HepG2 (cell line): ENCODE results near the gene THADA. TPM values are rescaled to one million over a fixed set of nuclear protein-coding genes. Genes with fewer than 3 reads are reported as not detected.
A peak's percentile ranks its signal among the peaks of the same experiment; 100 is the strongest.

Source experiments
- ATAC-seq: fragments of 200-7000 bp; cut with Tn5 transposase; 3 replicates; pipeline ENCODE4 v1.9.1; 2020; ENCODE audit warnings: mild to moderate bottlenecking, moderate library complexity
- BruUV-seq: library from RNA; stranded (reverse); fragments of 400-500 nt; replicated peaks from 2 replicates; lab custom pipeline; 2021; lab: Mats Ljungman, UMichigan
- CTCF ChIA-PET: fragments of 300-600 bp; formaldehyde crosslinking; extraction: SDS; loops from one replicate; lab custom pipeline; 2021; ENCODE audit warnings: low total read pairs, inconsistent platforms, low intra/inter-chr PET ratio; lab: Yijun Ruan, JAX
- POLR2A ChIA-PET: fragments of 350-600 bp; sonication (Branson Sonifier 250); formaldehyde crosslinking; loops from one replicate; lab custom pipeline; 2020; ENCODE audit warnings: antibody characterized with exemption, inconsistent platforms; lab: Yijun Ruan, JAX
- DNase-seq: peaks from one replicate; pipeline ENCODE4 v3.0.0-alpha.2; 2015; ENCODE audit warnings: low spot score
- FAIRE-seq: peaks from 3 replicates; lab custom pipeline; 2011; peaks lifted over from hg19 to GRCh38; lab: Jason Lieb, UNC
- H2AFZ ChIP-seq: one replicate; pipeline ENCODE4 v1.6.1; 2011; ENCODE audit warnings: low read length, inconsistent platforms
- H3K27ac ChIP-seq: fragments of 300-600 bp; 3 replicates; pipeline ENCODE4 v1.8.0; 2011; ENCODE audit warnings: mixed run types, mild to moderate bottlenecking, mixed read lengths, low read length, inconsistent platforms; ENCODE audit not compliant: insufficient read depth; ENCODE audit errors: extremely low read length
- H3K27me3 ChIP-seq, 2 experiments: fragments of 200-600 bp in 1 of 2; 2 replicates in 1 of 2; 3 replicates in 1 of 2; pipeline versions ENCODE4 v1.6.0 to v1.8.0; 2011; ENCODE audit warnings: low read length in 2 of 2, mild to moderate bottlenecking in 2 of 2, moderate library complexity in 2 of 2, inconsistent platforms in 1 of 2; ENCODE audit not compliant: insufficient read depth in 2 of 2, control insufficient read depth in 1 of 2
- H3K36me3 ChIP-seq, 2 experiments: fragments of 200-600 bp in 1 of 2; replicated peaks in 1 of 2; 2 replicates in 1 of 2; 3 replicates in 1 of 2; pipeline versions ENCODE4 v1.5.1 to v1.8.0; 2011; ENCODE audit warnings: low read length in 2 of 2, inconsistent platforms in 1 of 2; ENCODE audit not compliant: insufficient read depth in 2 of 2, control insufficient read depth in 1 of 2
- H3K4me1 ChIP-seq: 2 replicates; pipeline ENCODE4 v1.5.1; 2012; ENCODE audit warnings: low read length, inconsistent platforms; ENCODE audit not compliant: insufficient read depth
- H3K4me2 ChIP-seq: 2 replicates; pipeline ENCODE4 v1.6.0; 2011; ENCODE audit warnings: low read depth, low read length, inconsistent platforms
- H3K4me3 ChIP-seq, 3 experiments: fragments of 200-600 bp in 1 of 3; sonication (generic), shearing (Covaris generic) in 1 of 3; replicated peaks in 1 of 3; 2 replicates each; pipeline ENCODE4 v1.5.1; 2011 to 2016; ENCODE audit warnings: low read length in 3 of 3, inconsistent platforms in 2 of 3, low read depth in 2 of 3, mild to moderate bottlenecking in 2 of 3, control low read depth in 1 of 3, mixed read lengths in 1 of 3; ENCODE audit not compliant: insufficient read depth in 1 of 3
- H3K79me2 ChIP-seq: one replicate; pipeline ENCODE4 v1.6.1; 2011; ENCODE audit warnings: low read length, inconsistent platforms; ENCODE audit not compliant: insufficient read depth
- H3K9ac ChIP-seq: 2 replicates; pipeline ENCODE4 v1.6.0; 2011; ENCODE audit warnings: mild to moderate bottlenecking, low read depth, low read length, inconsistent platforms; ENCODE audit not compliant: insufficient read depth
- H3K9me3 ChIP-seq: 2 replicates; pipeline ENCODE4 v1.5.1; 2012; ENCODE audit warnings: mild to moderate bottlenecking, low read length
- H4K20me1 ChIP-seq: 2 replicates; pipeline ENCODE4 v1.6.0; 2011; ENCODE audit warnings: inconsistent platforms, mild to moderate bottlenecking, low read length, moderate library complexity; ENCODE audit not compliant: insufficient read depth
- CREB1 ChIP-seq, 2 experiments: fragments of 450-650 bp in 1 of 2; IDR thresholded peaks; 2 replicates each; pipeline ENCODE4 v1.6.1; 2016 to 2017; ENCODE audit warnings: control low read depth in 1 of 2, mild to moderate bottlenecking in 1 of 2, missing compliant biosample characterization in 1 of 2, missing genetic modification characterization in 1 of 2
- FOXO4 ChIP-seq: sonication (generic); formaldehyde crosslinking; conservative IDR thresholded peaks from 2 replicates; pipeline ENCODE4 v1.8.1; 2023; ENCODE audit warnings: missing genetic modification reagents
- FOXP1 ChIP-seq, 2 experiments: fragments of 450-650 bp in 1 of 2; IDR thresholded peaks; 2 replicates each; pipeline ENCODE4 v1.6.1; 2017 to 2018; ENCODE audit warnings: antibody characterized with exemption in 1 of 2
- NCOA2 ChIP-seq: sonication (generic); formaldehyde crosslinking; IDR thresholded peaks from 2 replicates; pipeline ENCODE4 v1.8.0; 2022; ENCODE audit warnings: inconsistent platforms
- RAD51 ChIP-seq: fragments of 450-650 bp; IDR thresholded peaks from 2 replicates; pipeline ENCODE4 v1.6.1; 2016; ENCODE audit warnings: borderline replicate concordance
- ZBTB43 ChIP-seq: sonication (generic); formaldehyde crosslinking; conservative IDR thresholded peaks from 2 replicates; pipeline ENCODE4 v1.4.0; 2020; ENCODE audit warnings: missing genetic modification reagents
- ZBTB46 ChIP-seq: sonication (generic); formaldehyde crosslinking; IDR thresholded peaks from 2 replicates; pipeline ENCODE4 v1.4.0; 2020; ENCODE audit warnings: mild to moderate bottlenecking, missing genetic modification reagents, borderline replicate concordance
- ZNF275 ChIP-seq: sonication (generic); formaldehyde crosslinking; IDR thresholded peaks from 2 replicates; pipeline ENCODE4 v1.8.0; 2022; ENCODE audit warnings: missing genetic modification reagents, mild to moderate bottlenecking, inconsistent platforms, borderline replicate concordance
- ZNF281 ChIP-seq: sonication (generic); formaldehyde crosslinking; IDR thresholded peaks from 2 replicates; pipeline ENCODE4 v1.4.0; 2020; ENCODE audit warnings: missing genetic modification reagents, borderline replicate concordance
- ZNF580 ChIP-seq: IDR thresholded peaks from 2 replicates; pipeline ENCODE4 v1.6.1; 2016; ENCODE audit warnings: low read depth, borderline replicate concordance
- ZNF724P ChIP-seq: sonication (generic); formaldehyde crosslinking; IDR thresholded peaks from 2 replicates; pipeline ENCODE4 v1.8.0; 2022; ENCODE audit warnings: missing genetic modification reagents, borderline replicate concordance
- WGBS: methylation state at CpG from one replicate; pipeline ENCODE4 v1.1.6; 2017; ENCODE audit warnings: low lambda C conversion rate; 5-methylcytosine and 5-hydroxymethylcytosine counted together
- in situ Hi-C: cut with HindIII; loops from 2 replicates; pipeline ENCODE4 v1.10.0; 2017; ENCODE audit warnings: low pct_unique_long_range_greater_than_20kb; ENCODE audit not compliant: extremely low pct_ligation_motif_present
- intact Hi-C: fragments of 100-400 bp; cut with micrococcal nuclease; formaldehyde crosslinking; loops from one replicate; pipeline ENCODE4 v1.10.0; 2022; ENCODE audit not compliant: unreplicated experiment
- polyA plus RNA-seq, 8 experiments: library from polyadenylated mRNA; depleted of rRNA in 3 of 8; stranded (reverse) in 7 of 8; unstranded in 1 of 8; fragments of >200 nt; fragmentation: Illumina TruSeq in 4 of 8; extraction: Trizol in 4 of 8; gene quantifications; 2 replicates each; pipeline versions ENCODE4 v1.2.1 to v1.2.3, GENCODE V29; 2011 to 2016; ENCODE audit warnings: low read depth in 4 of 8, missing spikeins in 1 of 8, mixed read lengths in 1 of 8; ENCODE audit not compliant: insufficient read depth in 1 of 8
- total RNA-seq, 5 experiments: library from RNA; depleted of rRNA; stranded (reverse); fragments of >200 nt; fragmentation: Illumina TruSeq; extraction: Trizol; gene quantifications; 2 replicates each; pipeline ENCODE4 v1.2.3, GENCODE V29; 2016; ENCODE audit warnings: low read depth in 1 of 5

THADA gene
- total and polyA plus RNA-seq, 2 of the 13 experiments (the other 11 are each of a cell fraction or from before 2014, with no cell fraction given) = 12.7 to 21.7 TPM

- TF ChIP-seq ZBTB43 (CRISPR knock-in tag) (no peak), ZNF580 (CRISPR knock-in tag) (no peak), FOXP1 (IDR thresholded peaks at IDR 0.05) (no peak), FOXP1 (CRISPR knock-in tag; IDR thresholded peaks at IDR 0.05) (0 out of 2 replicates have a peak, but pooled peaks have one; percentile 37)
Measured at GRCh38 chr2:43360137-43360536, 235.7 kb downstream of the THADA start (continued).

- no peaks in the 10 kb centered on the region for H3K79me2 ChIP-seq
- FAIRE-seq = no peak
- 38% methylated on average over 2 of the region's 2 CpGs for WGBS
- peak; percentile 63; the same call in 1 of the 2 replicates for TF ChIP-seq ZNF281 (CRISPR knock-in tag)
- no peak for TF ChIP-seq ZNF275 (CRISPR knock-in tag)
- TF ChIP-seq ZNF724P = no peak
- no peak for TF ChIP-seq CREB1 (IDR thresholded peaks at IDR 0.05)
- peak; percentile 15; the same call in 1 of the 2 replicates for TF ChIP-seq CREB1 (CRISPR knock-in tag; IDR thresholded peaks at IDR 0.05)
- no peak for TF ChIP-seq FOXO4 (CRISPR knock-in tag)
- TF ChIP-seq NCOA2 = peak; percentile 61
- TF ChIP-seq RAD51 = no peak
- no peak for TF ChIP-seq ZBTB46
Measured at GRCh38 chr2:43358410-43359201, 237.2 kb downstream of the THADA start.

More at GRCh38 chr2:43358410-43359201, 237.2 kb downstream of the THADA start:
- Histone ChIP-seq H3K27me3 (no peaks in the 10 kb centered on the region), H3K27ac (peak overlapping the region; percentile 2), H3K9ac (no peak overlapping the region), H3K4me1 (peaks cover 39% of the 10 kb centered on the region), H4K20me1 (no peaks in the 10 kb centered on the region), H3K4me2 (peak overlapping the region; percentile 23), H3K36me3 (no peaks in the 10 kb centered on the region), H2AFZ (no peak overlapping the region), H3K4me3 (no peak overlapping the region), H3K9me3 (no peaks in the 10 kb centered on the region)
- ChIA-PET CTCF (no interaction called here), POLR2A (interaction anchor here (1.5 kb wide), 1 partner anchor 10 kb away, joined by 3 read pairs; no protein-coding TSS in a partner anchor)
- no TSS peak for BruUV-seq
- intact Hi-C loops (no loop called here), in situ Hi-C loops (no loop called here)
- peak; percentile 32 for DNase-seq
- peak; percentile 62 for ATAC-seq
